Adrenal gland (tissue), 12 donors: ENCODE results near the gene THRA. TPM values are rescaled to one million over a fixed set of nuclear protein-coding genes. Genes with fewer than 3 reads are reported as not detected.

ENCODE experiments used
- DNase-seq, 7 donors: peaks; one replicate each; pipeline ENCODE4 v3.0.0-alpha.2; 2019 to 2020
- H3K27ac ChIP-seq, 5 donors: fragments of 200-600 bp; sonication (generic) in 4 of 5; 1 replicate in 3 of 5; 2 replicates in 2 of 5; pipeline versions ENCODE4 v1.5.1 to v1.8.0; 2016 to 2020; ENCODE audit warnings: mild to moderate bottlenecking in 1 of 5
- H3K27me3 ChIP-seq: fragments of 200-600 bp; 2 replicates; pipeline ENCODE4 v1.8.0; 2021
- H3K36me3 ChIP-seq, 2 donors: fragments of 200-600 bp; replicated peaks in 1 of 2; 1 replicate in 1 of 2; 2 replicates in 1 of 2; pipeline versions ENCODE4 v1.5.1 to v1.8.0; 2018 to 2022
- H3K4me1 ChIP-seq, 2 donors: fragments of 200-600 bp; replicated peaks in 1 of 2; 1 replicate in 1 of 2; 2 replicates in 1 of 2; pipeline versions ENCODE4 v1.5.1 to v1.8.0; 2018 to 2021
- H3K4me3 ChIP-seq, 4 donors: fragments of 200-600 bp; sonication (generic) in 3 of 4; one replicate each; pipeline ENCODE4 v1.5.1; 2016 to 2018
- H3K9me3 ChIP-seq, 3 donors: fragments of 200-600 bp; sonication (generic) in 1 of 3; replicated peaks in 1 of 3; 1 replicate in 2 of 3; 2 replicates in 1 of 3; pipeline versions ENCODE4 v1.5.1 to v1.8.0; 2016 to 2021
- CTCF ChIP-seq, 6 experiments: fragments of 450-650 bp in 4 of 6; fragments of 200-600 bp in 2 of 6; sonication (generic) in 1 of 6; IDR thresholded peaks; 1 replicate in 5 of 6; 2 replicates in 1 of 6; pipeline versions ENCODE4 v1.5.1 to v1.8.0; 2016 to 2021; ENCODE audit warnings: antibody characterized with exemption in 6 of 6, mild to moderate bottlenecking in 2 of 6, moderate library complexity in 1 of 6
- POLR2A ChIP-seq, 2 donors: fragments of 450-650 bp; IDR thresholded peaks; one replicate each; pipeline ENCODE4 v1.6.1; 2017; ENCODE audit warnings: antibody characterized with exemption in 2 of 2, mild to moderate bottlenecking in 2 of 2, moderate library complexity in 1 of 2
- WGBS, 4 donors: extraction: QIAGEN DNeasy Blood & Tissue Kit in 2 of 4; methylation state at CpG; one replicate each; pipeline versions ENCODE4 v1.1.5 to v1.1.7; 2013 to 2017; 5-methylcytosine and 5-hydroxymethylcytosine counted together
- intact Hi-C, 2 donors: fragments of 100-400 bp; cut with DNase I; formaldehyde crosslinking; loops; one replicate each; pipeline versions ENCODE4 v1.14.1 to v1.15.0; 2022 to 2023
- polyA plus RNA-seq, 3 donors: library from polyadenylated mRNA; stranded (reverse); fragments of 200-250 nt in 2 of 3; fragments of 350-450 nt in 1 of 3; fragmentation: Illumina TruSeq in 1 of 3; extraction: RNeasy Lipid Tissue Mini Kit (QIAGEN cat#74804) in 1 of 3; gene quantifications; one replicate each; pipeline ENCODE4 v1.2.3, GENCODE V29; 2013 to 2014
- total RNA-seq, 9 donors: library from RNA; depleted of rRNA in 4 of 9; stranded (reverse); fragments of >200 nt in 4 of 9; fragments of 120-200 nt in 1 of 9; fragmentation: NEBNext Ultra II Directional in 1 of 9; extraction: Animal tissue kit (Norgen Biotek cat#: 25700) in 1 of 9; gene quantifications; one replicate each; pipeline versions ENCODE4 v1.1.0 to v1.2.4, GENCODE V29; 2013 to 2023
- donor health status: healthy with polysubstance abuse.
- donor health status: Bipolar disorder and iron deficiency.
- donor health status: DM: yes; HTN: yes; CAD: no.
- donor health status: DM: no; HTN: no; CAD: no.
- donor health status: DM: no; HTN: no; CAD: no.
- donor health status: DM: yes; HTN: yes; CAD: no.

THRA gene
- total and polyA plus RNA-seq, 12 donors = 39.2 to 110 (median 65.8) TPM

GRCh38 chr17:40059729-40060475 lies 2.9 kb upstream of the THRA start:
- Histone ChIP-seq H3K27ac (peak overlapping the region in 1 of 5 donors; percentile 26), H3K27me3 (no peaks in the 10 kb centered on the region), H3K36me3 (no peaks in the 10 kb centered on the region), H3K4me1 (peaks cover 10 to 15% of the 10 kb centered on the region in 2 donors), H3K4me3 (no peak overlapping the region), H3K9me3 (no peaks in the 10 kb centered on the region)
- intact Hi-C loops = loop anchor here (2.0 to 10.0 kb wide), 3 partner anchors 31 to 115 kb away; partner anchors contain the start of gene RAPGEFL1 (in 1 of the 2)
- DNase-seq = no peak
- TF ChIP-seq CTCF (IDR thresholded peaks at IDR 0.05) = no peak
- no peak for TF ChIP-seq POLR2A (IDR thresholded peaks at IDR 0.05)
- 73 to 82% (median 77%) methylated on average over 8 of the region's 8 CpGs for WGBS, 4 donors

GRCh38 chr17:40060887-40061608 lies 1.7 kb upstream of the THRA start:
- DNase-seq = no peak
- no peaks in the 10 kb centered on the region for H3K27me3 ChIP-seq
- H3K9me3 ChIP-seq = no peaks in the 10 kb centered on the region
- intact Hi-C loops = loop anchor here in 1 of 2 donors (10.0 kb wide), 1 partner anchor 104 kb away; no protein-coding TSS in a partner anchor
- H3K36me3 ChIP-seq = no peaks in the 10 kb centered on the region
- TF ChIP-seq CTCF (IDR thresholded peaks at IDR 0.05) (no peak), POLR2A (IDR thresholded peaks at IDR 0.05) (no peak)
- H3K27ac ChIP-seq = no peak overlapping the region
- WGBS, 4 donors = 86 to 89% (median 88%) methylated on average over 8 to 11 of the region's 11 CpGs
- no peak overlapping the region for H3K4me3 ChIP-seq
- peaks cover 21 to 26% of the 10 kb centered on the region in 2 donors for H3K4me1 ChIP-seq

GRCh38 chr17:40061609-40062038 lies 1.1 kb upstream of the THRA start:
- Histone ChIP-seq H3K36me3 (no peaks in the 10 kb centered on the region), H3K4me3 (no peak overlapping the region), H3K4me1 (peaks cover 23 to 32% of the 10 kb centered on the region in 2 donors), H3K27me3 (no peaks in the 10 kb centered on the region), H3K27ac (no peak overlapping the region), H3K9me3 (no peaks in the 10 kb centered on the region)
- DNase-seq = peak in 1 of 7 donors; percentile 26
- WGBS, 4 donors = 70 to 100% (median 80%) methylated on average over 1 to 10 of the region's 10 CpGs
- intact Hi-C loops = loop anchor here in 1 of 2 donors (10.0 kb wide), 1 partner anchor 103 kb away; no protein-coding TSS in a partner anchor
- no peak for TF ChIP-seq POLR2A (IDR thresholded peaks at IDR 0.05)
- TF ChIP-seq CTCF (IDR thresholded peaks at IDR 0.05) = no peak

- H3K4me1 ChIP-seq = peaks cover 28 to 47% of the 10 kb centered on the region in 2 donors
- no peaks in the 10 kb centered on the region for H3K36me3 ChIP-seq
- DNase-seq = peak in 6 of 7 donors; percentile 59 to 65 (median 61)
- peak overlapping the region; percentile 72 to 96 (median 93) for H3K27ac ChIP-seq
- peak overlapping the region; percentile 73 to 100 (median 91) for H3K4me3 ChIP-seq
- no peaks in the 10 kb centered on the region for H3K27me3 ChIP-seq
- peak in 1 of 2 donors; percentile 65 for TF ChIP-seq POLR2A (IDR thresholded peaks at IDR 0.05)
- no peak for TF ChIP-seq CTCF (IDR thresholded peaks at IDR 0.05)
- H3K9me3 ChIP-seq = no peaks in the 10 kb centered on the region
- 0 to 2% (median 1%) methylated on average over 6 to 42 of the region's 42 CpGs for WGBS, 4 donors
- intact Hi-C loops = loop anchor here in 1 of 2 donors (10.0 kb wide), 1 partner anchor 102 kb away; no protein-coding TSS in a partner anchor
Measured at GRCh38 chr17:40063187-40063771, 514 bp downstream of the THRA start.
